Measurements from ENCODE around the gene G3BP2.
A peak's percentile ranks its signal among the peaks of the same experiment; 100 is the strongest.

Gene G3BP2

DNA sequence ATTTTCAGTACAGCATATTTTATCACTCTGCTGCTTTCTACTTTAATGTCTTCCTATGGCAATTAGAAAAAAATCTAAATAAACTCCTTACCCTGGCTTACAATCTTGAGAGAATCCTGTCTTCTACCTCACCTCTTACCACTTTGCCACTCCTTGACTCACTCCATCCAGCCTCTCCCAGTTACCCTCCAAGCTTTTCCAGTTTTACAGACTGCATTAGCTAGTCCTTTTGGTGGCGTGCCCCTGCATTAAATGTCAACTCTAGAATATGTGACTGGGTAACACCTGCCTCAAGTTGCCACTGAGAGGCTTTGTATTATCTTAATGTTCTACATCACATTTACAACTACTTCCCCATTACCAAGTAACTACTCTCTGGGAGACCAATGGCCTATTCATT, 35.4 kb downstream of the G3BP2 start:
- no peak for DNase-seq (ENCODE audit: low read depth)

DNA sequence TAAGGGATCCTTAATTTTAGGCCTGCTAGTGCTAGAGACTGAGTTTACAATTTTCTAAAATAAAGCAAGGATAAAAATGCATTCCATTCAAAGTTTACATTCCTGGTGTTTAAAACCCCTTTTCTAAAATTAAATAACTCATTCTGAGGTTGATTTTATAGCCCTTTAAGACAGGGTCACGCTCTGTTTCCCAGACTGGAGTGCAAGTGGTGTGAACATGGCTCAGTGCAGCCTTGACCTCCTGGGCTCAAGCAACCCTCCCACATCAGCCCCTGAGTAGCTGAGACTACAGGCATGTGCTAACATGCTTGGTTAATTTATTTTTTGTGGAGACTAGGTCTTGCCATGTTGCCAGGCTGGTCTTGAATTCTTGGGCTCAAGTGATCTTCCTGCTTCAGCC, 36.0 kb downstream of the G3BP2 start:
- no peak for DNase-seq (ENCODE audit: low read depth)

DNA sequence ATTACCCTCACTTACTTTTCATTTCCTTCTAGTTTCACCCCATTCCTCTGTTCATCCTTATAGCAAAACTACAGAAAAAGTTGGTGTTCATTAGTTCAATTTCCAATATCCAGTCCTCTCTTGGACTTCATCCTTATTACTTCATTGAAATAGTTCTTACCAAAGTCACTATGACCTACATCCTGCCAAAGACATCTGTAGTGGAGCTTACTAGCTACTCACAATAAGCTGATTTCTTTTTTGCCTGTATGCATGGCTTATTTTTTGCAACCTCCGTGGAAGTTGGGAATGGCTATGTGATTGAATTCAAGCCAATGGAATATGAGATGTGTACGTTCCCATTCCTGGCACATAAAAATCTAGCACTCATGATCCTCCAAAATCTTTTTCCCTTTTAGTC, 38.3 kb downstream of the G3BP2 start:
- no peak for DNase-seq (ENCODE audit: low read depth)

DNA sequence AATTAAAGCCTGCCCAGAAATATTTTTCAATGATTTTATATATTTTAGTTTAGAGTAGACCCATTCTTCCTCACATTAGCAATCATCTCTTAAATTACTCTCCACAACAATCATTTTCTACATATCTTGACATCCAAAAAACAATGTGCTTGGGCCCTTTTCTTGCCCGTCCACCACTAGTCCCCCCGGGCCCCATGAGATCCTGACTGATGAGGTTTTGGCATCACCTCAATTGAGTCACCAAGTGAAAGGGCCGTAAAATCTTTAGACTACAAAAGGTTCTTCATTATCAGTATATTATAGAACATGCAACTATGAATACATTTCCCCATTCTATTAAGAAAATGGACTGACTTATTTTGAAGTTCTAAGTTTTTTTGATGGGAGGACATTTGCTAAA, 38.9 kb downstream of the G3BP2 start:
- no peak for DNase-seq (ENCODE audit: low read depth)

DNA sequence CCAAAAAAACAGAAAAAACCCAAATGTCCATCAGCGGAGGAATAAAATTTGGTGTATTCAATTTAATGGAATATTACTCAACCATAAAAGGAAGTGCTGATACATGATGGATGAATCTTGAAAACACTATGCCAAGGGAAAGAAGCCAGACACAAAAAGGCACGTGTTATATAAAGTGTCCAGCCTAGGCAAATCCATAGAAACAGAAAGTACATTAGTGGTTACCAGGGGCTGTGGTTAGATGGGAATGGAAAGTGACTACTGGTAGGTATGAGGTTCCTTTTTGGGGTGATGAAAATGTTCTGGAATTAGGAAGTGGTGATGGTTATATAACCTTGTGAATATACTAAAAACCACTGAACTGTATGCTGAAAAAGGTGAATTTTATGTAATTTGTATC, 39.4 kb downstream of the G3BP2 start:
- DNase-seq (ENCODE audit: low read depth): no peak

DNA sequence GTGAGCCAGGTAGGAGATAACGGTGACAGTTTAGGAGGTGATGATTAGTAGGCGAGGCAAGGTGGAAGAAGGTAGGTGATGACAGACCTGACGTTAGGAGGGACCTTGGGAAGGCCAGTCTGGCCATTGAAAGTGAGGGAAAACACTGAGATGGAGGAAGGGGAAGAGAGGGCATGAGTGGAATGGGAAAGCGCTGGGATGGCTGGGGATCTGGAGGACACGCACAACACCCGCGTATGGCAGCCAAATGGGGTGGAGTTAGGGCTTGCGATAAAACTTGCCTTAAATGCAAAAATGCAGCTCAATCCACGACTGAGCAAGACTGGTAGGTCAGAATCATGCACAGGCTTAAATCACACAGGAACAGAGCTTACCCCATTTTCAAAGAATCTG, 42.3 kb downstream of the G3BP2 start:
- DNase-seq (ENCODE audit: low read depth): no peak

DNA sequence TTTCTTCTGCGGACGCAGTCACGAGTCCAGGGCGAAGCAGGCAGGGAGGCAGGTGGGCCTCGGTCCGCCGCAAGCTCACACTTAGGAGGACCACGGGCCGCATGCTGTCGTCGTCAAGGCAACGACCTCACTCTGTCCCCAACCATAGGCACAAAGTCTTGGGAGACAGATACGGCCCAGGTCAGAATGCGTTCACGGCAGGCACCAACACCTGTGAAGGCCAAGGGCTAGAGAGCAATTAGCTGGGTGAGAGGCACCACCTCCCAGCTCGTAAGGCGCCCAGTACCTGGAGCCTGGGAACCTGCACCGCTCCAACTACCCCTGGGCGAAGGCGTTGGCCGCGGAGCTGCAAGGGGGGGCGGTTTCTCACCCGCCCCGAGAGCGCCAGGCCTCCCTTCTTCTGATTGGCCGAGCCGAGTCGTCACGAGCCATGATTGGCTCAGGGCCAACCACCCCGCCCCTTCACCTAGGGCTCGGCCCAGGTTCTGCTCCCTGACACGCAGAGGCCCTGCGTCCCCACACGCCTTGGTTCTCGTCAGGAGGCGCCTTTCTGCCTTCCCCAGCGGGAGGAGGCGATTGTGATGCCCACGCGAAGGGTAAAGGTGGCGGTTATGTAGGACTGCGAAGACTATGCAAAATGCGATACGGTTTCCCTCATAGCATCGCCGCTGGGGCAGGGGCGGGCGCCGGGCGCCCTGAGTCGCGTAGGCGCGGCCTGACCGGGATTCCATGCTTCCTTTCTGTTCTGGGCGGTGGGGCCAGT, 42.9 kb downstream of the G3BP2 start, which contains the start of gene CDKL2:
Gene CDKL2, minus strand, starts transcription at position 355 of the 763 bp plus-strand sequence. CDS start 4,540 bp downstream, outside the sequence.
- DNase-seq (ENCODE audit: low read depth): peak; percentile 87

DNA sequence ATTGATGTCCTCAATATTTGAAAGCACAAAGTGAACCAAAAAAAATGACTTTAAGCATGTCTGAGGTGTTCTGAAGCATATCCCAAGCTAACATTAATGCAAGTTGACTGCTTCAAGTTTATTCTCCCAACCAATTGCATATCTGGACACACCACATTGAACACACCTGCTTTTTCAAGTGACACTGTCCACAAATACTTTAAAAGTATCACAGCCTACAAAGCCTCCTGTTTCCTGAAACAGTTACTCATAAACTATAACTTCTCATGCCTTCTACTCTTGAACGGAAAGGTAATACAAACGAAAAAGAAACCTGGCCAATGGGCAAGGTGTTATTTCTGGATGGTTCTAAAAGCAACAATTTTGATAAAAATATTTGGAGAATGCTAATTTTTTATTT, 44.0 kb downstream of the G3BP2 start:
- no peak for DNase-seq (ENCODE audit: low read depth)

DNA sequence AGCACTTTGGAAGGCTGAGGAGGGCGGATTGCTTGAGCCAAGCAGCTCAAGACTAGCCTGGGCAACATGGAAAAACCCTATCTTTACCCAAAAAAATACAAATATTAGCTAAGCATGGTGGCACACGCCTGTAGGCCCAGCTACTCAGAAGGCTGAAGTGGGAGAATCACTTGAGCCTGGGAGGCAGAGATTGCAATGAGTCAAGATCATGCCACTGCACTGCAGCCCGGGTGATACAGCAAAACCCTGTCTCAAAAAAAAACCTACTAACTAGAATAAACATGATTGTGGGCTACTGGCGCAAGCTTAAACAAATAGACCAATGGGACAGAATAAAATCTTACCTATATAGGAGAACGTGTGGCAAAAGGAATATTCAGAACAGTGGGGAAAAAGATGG, 50.2 kb downstream of the G3BP2 start:
- DNase-seq (ENCODE audit: low read depth): no peak

DNA sequence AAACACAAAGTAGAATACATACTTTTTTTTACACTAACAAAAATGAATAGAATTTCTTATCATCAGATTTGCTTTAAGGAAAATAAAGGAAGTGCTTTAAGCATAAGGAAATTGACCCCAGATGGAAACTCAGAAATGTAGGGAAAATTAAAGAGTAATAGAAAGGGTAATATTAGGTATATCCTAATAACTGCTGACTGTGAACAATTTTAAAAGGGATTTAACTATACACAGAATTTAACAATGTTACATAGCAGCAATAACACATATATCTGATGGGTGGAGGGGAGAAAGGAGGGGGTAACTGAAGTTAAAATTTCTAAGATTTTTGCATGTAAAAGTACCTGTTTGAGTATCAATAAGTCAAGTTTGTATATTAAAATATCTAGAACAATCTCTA, 51.5 kb downstream of the G3BP2 start:
- DNase-seq (ENCODE audit: low read depth): no peak

DNA sequence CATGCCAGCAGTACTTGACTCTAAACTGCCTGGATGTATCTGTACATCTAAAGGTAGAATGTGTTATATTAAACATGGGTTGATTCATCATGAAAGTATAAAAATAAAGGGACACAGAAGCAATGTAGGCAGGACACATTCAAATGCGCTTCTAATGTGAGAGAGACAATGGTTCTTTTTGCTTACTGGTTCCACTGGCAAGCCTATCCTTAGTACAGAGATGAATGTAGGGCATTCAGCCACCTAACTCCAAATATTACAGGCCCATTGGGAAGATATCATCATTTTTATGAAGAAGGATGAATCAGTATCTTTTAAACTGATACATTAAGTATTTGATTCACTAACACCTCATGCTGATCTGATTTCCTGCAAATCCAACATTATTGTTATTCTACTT, 60.9 kb downstream of the G3BP2 start:
- no peak for DNase-seq (ENCODE audit: low read depth)

DNA sequence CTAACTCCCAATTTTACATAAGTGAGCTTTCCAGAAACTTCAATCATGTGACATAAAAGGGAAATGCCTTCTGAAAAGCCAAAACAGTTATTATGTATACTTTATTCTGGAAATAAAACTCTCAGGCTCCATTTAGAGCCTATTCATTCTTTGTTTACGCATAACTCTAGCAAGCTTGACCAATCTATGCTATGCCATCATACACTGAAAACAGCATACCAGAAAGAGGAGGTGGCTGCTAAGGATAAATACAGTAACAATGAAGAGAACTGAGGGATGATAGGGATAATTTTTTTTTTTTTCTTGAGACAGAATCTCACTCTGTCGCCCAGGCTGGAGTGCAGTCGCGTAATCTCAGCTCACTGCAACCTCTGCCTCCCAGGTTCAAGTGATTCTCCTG, 67.3 kb downstream of the G3BP2 start:
- no peak for DNase-seq (ENCODE audit: low read depth)

DNA sequence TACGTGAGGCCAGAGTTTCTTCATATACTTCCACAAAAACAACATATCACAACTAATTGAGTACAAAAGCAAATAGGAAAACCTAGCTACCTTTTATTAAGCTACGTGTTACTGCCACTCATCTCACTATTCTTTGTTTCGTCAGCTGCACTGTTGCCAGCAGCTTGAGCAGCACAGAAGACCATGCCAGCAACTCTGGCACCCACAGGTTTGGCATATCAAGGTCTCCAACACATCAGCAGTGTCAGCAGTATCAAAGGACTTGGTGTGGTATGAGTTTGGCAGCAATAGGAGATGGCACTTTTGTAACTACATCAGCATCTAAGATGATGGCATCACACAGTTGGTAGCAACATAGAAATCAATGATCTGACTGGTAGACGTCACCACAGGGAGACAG, 73.6 kb downstream of the G3BP2 start:
- no peak for DNase-seq (ENCODE audit: low read depth)

DNA sequence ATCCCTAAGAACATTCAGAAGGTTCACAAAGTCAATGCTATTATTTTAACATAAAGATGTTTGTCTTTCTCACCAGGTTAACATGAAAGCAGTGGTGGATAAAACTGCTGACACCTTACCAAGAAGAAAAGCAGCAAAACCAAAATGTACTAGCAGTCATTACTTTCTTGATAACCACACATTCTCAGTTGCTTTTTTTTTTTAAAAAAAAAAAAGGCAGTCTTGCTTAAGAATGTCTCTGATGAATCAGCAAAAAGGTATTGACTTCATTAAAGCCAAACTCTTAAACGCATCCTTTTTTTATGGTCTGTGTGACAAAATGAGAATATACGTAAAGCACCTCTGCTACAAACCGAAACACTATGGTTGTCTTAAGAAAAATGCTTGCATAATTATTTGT, 74.8 kb downstream of the G3BP2 start:
- DNase-seq (ENCODE audit: low read depth): no peak

DNA sequence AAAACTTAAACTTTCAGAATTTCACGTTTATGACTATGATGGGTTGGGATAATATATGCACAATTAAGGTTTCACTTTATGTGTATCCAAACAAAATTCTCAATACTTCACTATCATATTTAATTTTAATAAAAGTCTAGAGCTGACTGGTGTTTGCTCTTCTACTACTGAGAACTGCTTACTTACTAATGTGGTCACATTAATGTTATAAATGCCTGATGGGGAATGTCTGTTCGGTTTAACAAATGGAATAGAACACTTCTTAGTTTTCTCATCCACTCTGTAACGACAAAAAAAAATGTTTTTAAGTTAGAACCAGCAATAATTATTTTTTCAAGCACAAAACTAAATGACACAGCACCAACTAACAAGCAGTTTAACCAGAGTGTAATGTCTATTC, 77.2 kb downstream of the G3BP2 start:
- no peak for DNase-seq (ENCODE audit: low read depth)

DNA sequence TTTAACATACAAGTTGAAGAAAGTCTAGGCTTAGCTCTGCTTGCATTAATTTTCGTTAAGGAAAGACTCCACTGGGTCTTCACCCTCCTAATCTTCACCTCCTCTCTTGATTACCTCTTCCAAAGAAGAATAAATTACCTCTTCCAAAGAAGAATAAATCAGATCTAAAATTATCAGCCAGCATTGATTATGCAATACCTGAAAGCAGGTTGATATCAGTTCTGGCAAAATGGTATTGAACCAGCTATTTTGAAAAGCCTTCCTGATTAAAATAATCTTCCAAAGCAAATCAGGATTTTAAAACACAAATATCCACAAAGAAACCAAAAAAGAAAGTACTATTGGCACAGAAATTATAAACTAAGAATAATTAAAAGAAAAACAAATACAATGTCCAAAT, 79.8 kb downstream of the G3BP2 start:
- no peak for DNase-seq (ENCODE audit: low read depth)
